GM21723 (cell line): ENCODE measurements around the gene HS3ST3B1.
A peak's percentile ranks its signal among the peaks of the same experiment; 100 is the strongest.

ENCODE experiments used
- ATAC-seq: cut with Tn5 transposase; IDR thresholded peaks from one replicate; pipeline ENCODE4 v1.9.1; 2021; ENCODE audit warnings: mild to moderate bottlenecking, moderate library complexity; ENCODE audit not compliant: unreplicated experiment

The HS3ST3B1 gene

DNA sequence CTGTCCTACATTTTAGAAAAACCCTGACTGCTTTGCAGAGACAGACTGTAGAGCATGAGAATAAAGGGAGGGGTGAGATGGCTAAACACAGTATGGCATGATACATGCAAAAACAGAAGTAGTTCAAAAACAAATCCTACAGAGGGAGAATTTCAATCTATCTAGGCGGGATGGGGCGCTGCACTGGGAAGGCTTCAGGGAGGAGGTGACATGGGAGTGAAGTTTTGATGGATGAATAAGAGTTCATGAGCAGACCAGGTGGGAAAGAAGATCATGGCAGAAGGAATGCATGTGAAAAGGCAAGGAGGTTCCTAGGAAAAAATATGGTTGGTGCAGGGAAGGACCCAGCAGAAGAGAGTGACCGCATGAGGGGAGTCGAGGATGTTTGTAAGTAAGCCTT is 19.2 kb downstream of the HS3ST3B1 start:
- ATAC-seq = no peak

- no peak for ATAC-seq
These were observed 20.0 kb downstream of the HS3ST3B1 start for GRCh38 chr17:14320734-14321475.

- no peak for ATAC-seq
These were observed 20.6 kb downstream of the HS3ST3B1 start for GRCh38 chr17:14321476-14321949.

DNA sequence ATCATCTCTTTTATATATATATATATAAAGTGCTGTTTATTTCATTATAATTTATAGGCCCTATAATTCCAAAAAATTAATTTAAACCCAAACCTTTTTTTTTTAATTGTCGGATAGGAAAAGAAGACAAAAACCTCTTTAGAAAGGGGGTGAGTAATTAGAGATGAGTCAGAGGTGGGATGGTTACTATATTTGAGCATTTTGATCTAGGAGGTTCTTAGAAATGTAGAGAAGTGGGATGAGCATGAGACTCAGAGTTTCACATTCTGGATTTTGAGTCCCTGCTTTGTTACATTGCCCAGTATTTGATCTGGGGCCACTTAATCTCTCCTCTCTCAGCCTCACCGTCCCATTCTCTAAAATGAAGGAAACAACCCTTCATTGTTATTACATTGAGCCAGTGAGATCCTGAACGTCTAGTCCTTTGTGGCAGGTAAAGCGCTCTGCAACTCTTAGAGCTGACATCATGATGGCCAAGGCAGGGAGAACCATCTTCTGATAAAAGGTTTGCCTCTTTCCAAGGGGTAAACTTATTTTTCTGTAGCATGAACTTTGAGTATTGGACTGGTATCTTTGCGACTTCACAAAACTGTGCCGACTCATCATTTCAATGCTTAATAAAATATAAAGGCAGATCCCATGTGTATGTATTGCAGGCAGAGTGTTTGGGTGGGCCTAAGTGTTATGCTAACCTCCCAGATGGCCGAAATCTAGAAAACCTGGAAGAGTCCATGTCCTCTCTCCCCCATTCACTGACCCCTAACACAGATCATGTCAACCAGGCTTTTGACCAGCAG is 21.3 kb downstream of the HS3ST3B1 start:
- no peak for ATAC-seq

DNA sequence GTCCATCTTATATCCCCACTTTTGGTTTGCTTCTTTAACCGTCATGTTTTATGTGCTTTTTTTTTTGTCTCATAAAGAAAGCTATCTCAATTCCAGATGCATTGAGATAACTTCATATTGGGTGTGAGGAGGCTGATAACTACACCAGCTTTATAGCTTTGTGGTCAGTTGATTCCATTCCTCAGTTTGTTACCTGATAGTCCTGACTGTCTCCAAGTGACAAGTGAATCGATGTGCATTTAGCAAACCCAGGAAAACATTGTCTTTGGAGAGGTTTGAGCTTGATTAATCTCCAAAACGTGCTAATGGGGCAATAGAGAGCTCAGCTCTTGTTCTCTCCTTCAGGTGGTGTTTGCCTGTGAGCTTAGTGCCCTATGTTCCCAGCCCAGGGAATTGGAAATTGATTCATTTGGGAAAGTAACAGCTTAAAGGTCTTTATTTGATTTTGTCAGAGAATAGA is 22.7 kb downstream of the HS3ST3B1 start:
- no peak for ATAC-seq

- no peak for ATAC-seq
These were observed 24.8 kb downstream of the HS3ST3B1 start for GRCh38 chr17:14325618-14326167.

DNA sequence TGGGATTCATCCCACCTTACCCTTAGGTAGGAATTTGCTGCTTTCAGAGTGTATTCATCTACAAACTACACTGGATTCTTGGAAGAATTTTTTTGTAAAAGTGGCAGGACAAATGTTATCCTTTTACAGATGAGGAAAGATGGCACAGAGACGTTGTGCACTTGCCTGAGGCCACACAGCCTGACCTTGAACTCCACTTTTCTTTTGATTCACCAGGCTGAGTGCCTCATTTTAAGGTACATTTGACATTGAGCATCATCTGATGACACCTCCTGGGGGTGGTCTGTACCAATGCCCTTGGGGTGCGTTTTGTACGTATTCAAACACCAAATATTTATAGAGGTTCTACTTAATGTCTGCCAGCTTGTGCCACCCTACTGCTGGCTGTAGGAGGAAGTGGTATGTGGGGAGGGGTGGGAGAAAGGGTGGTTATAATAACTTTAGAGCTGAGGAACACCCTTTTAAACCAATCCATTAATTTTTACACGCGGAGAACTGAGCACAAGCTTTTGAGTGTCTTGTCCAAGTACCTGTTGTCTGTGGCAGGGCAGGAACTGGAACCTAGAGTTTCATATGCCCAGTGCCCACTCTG is 29.1 kb downstream of the HS3ST3B1 start:
- no peak for ATAC-seq

- no peak for ATAC-seq
These were observed 29.6 kb downstream of the HS3ST3B1 start for GRCh38 chr17:14330492-14330962.

GRCh38 chr17:14331225-14331981 is 30.5 kb downstream of the HS3ST3B1 start:
- no peak for ATAC-seq

GRCh38 chr17:14331982-14332298 is 31.1 kb downstream of the HS3ST3B1 start:
- no peak for ATAC-seq

DNA sequence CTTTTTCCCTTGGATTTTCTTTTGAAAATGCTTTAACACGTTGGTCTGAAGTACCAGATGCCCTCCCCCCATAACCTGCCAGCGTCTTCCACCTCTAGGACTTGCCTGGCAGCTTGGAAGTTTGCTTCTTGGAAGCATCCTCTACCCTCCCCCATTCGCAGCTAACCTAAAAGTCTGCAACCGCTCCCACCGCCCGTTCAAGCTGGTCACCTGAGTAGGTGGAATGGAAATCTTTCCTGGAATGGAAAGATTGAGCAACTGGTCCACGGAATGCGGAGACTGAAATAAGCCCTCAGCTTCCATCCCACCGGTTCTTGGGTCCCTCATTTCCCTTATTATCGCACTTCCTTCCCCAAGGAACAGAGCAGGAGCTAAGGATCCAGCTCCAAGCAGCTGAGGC is 31.4 kb downstream of the HS3ST3B1 start:
- ATAC-seq = no peak

DNA sequence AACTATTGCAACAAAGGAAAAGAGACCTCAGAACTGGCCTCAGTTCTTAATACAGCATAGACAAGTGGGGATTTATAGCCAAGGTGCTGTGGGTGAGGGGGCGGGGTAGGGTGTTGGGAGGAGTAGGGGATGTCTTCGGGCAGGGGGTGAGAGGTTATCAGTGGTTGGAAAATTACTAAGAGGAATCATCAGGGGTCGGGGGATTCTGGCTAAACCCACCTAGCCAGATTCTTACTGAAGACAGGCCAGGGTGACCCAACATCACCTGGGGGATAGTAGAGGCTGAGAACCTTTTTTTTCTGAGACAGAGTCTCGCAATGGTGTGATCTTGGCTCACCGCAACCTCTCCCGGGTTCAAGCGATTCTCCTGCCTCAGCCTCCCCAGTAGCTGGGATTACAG is 32.6 kb downstream of the HS3ST3B1 start:
- no peak for ATAC-seq

DNA sequence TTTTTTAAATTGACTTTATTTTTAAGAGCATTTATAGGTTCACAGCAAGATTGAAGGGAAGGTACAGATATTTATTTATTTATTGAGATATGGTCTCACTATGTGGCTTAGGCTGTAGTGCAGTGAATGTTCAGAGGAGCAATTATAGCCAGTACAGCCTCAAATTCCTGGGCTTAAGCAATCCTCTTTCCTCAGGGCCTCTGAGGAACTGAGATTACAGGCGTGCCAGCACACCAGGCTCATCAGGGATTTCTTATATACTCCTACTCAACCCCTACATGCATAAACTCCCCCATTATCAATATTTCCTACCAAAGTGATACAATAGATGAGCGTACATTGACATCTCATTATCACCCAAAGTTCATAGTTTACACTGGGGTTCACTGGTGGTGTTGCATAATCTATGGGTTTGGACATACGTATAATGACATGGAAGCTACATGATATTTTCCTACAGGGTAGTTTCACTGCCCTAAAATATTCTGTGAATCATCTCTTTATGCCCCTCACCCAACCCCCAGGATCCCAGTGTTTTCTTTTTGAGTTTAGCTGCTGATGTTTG is 33.5 kb downstream of the HS3ST3B1 start:
- no peak for ATAC-seq

- ATAC-seq = no peak
These were observed 34.0 kb downstream of the HS3ST3B1 start for GRCh38 chr17:14334919-14335318.

GRCh38 chr17:14336418-14336817 is 35.5 kb downstream of the HS3ST3B1 start:
- ATAC-seq = no peak

DNA sequence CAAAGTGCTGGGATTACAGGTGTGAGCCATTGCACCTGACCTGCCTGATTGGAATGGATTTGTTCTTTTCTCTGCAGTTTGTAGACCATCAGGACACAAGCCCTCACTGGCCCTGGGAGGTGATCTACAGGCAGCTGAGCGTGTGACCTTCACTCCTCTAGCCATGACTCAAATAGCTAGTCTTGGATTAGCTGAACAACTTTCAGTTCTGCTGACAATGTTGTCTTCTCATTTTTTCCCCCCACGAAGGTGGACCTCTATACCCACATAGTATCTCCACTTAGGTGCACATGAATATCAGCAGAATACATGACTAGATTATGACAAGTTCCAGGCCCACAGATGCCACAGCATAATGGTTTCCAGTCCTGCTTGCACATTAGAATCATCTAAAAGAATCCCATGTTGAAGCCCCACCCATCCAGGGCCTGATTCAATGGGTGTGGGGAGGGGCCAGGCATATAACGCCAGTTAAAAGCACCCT is 36.8 kb downstream of the HS3ST3B1 start:
- ATAC-seq = peak; percentile 90

DNA sequence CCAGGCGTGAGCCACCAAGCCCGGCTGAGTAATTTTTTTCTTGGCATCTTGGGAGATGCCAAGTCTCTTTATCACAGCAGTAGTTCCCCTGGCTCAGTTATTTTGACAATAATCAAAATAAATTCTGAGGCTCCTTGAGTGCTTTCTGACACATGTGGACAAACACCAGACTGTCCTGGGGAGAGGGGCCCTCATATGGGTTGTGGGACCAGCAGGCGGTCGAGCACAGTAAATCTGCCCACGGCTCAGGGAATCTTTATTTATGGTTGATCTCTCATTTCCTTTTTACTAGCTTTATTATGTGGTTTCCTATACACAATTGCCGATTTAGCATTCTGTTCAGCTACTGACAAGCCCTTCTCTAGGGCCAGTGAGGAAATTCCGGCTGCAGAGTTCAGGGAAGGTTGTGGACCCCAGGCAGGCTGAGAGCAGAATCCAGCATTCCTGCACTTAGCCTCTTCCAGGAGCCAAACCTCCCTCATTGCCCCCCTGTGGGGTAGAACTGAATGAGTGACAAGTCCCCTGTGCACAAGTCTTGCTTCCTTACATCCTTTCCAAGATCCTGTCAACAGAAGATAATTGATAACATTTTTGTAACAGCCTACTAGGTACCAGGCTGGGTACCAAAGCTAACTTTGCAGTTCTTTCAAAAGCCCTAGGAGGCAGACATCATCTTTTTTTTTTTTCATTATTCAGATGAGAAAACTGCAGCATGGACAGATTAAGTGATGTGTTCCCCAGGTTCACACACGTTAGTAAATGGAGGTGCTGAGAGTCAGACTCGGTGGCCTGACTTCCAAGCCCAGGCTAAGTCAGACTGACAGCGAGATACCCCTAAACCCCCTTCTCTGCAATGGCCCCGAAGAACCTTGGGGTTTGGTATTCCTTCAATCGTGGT is 40.2 kb downstream of the HS3ST3B1 start:
- no peak for ATAC-seq

- ATAC-seq = no peak
These were observed 41.0 kb downstream of the HS3ST3B1 start for GRCh38 chr17:14341866-14342265.

DNA sequence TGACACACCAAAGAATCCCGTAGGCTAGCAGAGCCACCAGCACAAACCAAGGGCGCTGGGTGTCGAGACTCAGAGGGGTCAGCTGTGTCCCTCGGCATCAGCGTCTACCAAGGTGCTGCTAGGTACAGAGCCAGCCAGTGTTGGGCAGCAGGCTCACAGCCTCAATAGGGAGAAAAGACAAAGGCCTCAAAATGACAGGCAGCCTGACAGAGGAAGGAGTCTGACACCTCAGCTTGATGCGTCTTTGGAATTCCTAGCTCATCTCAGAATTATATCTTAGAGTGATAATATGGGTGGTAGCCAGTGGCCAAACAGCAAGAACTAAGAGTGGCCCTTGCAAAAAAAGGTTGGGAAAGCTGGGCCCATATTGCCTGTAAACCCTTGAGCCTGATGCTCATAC is 45.9 kb downstream of the HS3ST3B1 start:
- no peak for ATAC-seq
